Bronchial epithelial cell (primary cell): ENCODE measurements around the gene IQGAP3. TPM values are rescaled to one million over a fixed set of nuclear protein-coding genes. Genes with fewer than 3 reads are reported as not detected.

Experiments used
- DNase-seq: peaks from one replicate; pipeline ENCODE4 v3.0.0-alpha.2; 2010; ENCODE audit warnings: low read depth
- FAIRE-seq: peaks from 2 replicates; lab custom pipeline; 2011; peaks lifted over from hg19 to GRCh38; lab: Jason Lieb, UNC
- H3K27me3 ChIP-seq: 2 replicates; pipeline ENCODE4 v1.5.1; 2011; ENCODE audit warnings: low read length; ENCODE audit not compliant: control insufficient read depth, insufficient read depth
- H3K36me3 ChIP-seq: 2 replicates; pipeline ENCODE4 v1.5.1; 2011; ENCODE audit warnings: low read length; ENCODE audit not compliant: control insufficient read depth, insufficient read depth
- H3K4me3 ChIP-seq: 2 replicates; pipeline ENCODE4 v1.5.1; 2011; ENCODE audit warnings: mild to moderate bottlenecking, low read depth, low read length, control low read depth
- CTCF ChIP-seq: IDR thresholded peaks from 2 replicates; pipeline ENCODE4 v1.5.1; 2011; ENCODE audit warnings: mild to moderate bottlenecking, moderate library complexity, low read length, control low read depth, inconsistent platforms; ENCODE audit not compliant: insufficient read depth, severe bottlenecking
- total RNA-seq: library from RNA; depleted of rRNA; stranded (reverse); fragments of >200 nt; gene quantifications from 2 replicates; pipeline ENCODE4 v1.2.1, GENCODE V29; 2014

Gene IQGAP3
- total RNA-seq, 1 donor from 2014 or later = 0.53 TPM

GRCh38 chr1:156552518-156552917 lies 19.8 kb downstream of the IQGAP3 start:
- FAIRE-seq (no peak), DNase-seq (no peak)
- H3K36me3 ChIP-seq = peaks cover 6% of the 10 kb centered on the region
- no peaks in the 10 kb centered on the region for H3K27me3 ChIP-seq
- no peak overlapping the region for H3K4me3 ChIP-seq
- no peak for TF ChIP-seq CTCF

GRCh38 chr1:156551869-156552268 lies 20.5 kb downstream of the IQGAP3 start:
- Histone ChIP-seq H3K36me3 (peaks cover 6% of the 10 kb centered on the region), H3K27me3 (no peaks in the 10 kb centered on the region), H3K4me3 (no peak overlapping the region)
- DNase-seq (peak; percentile 72), FAIRE-seq (no peak)
- TF ChIP-seq CTCF = no peak

GRCh38 chr1:156551066-156551643 lies 21.2 kb downstream of the IQGAP3 start:
- Histone ChIP-seq H3K36me3 (peaks cover 4% of the 10 kb centered on the region), H3K27me3 (no peaks in the 10 kb centered on the region), H3K4me3 (no peak overlapping the region)
- no peak for FAIRE-seq
- TF ChIP-seq CTCF = no peak
- DNase-seq = no peak

- FAIRE-seq (peak; percentile 73), DNase-seq (no peak)
- TF ChIP-seq CTCF = no peak
- H3K4me3 ChIP-seq = no peak overlapping the region
- H3K27me3 ChIP-seq = no peaks in the 10 kb centered on the region
- peaks cover 4% of the 10 kb centered on the region for H3K36me3 ChIP-seq
These were observed 22.0 kb downstream of the IQGAP3 start for GRCh38 chr1:156550346-156550745.

GRCh38 chr1:156549831-156550230 lies 22.5 kb downstream of the IQGAP3 start:
- Histone ChIP-seq H3K36me3 (peaks cover 4% of the 10 kb centered on the region), H3K4me3 (no peak overlapping the region), H3K27me3 (no peaks in the 10 kb centered on the region)
- TF ChIP-seq CTCF = no peak
- DNase-seq (peak; percentile 59), FAIRE-seq (no peak)

DNA sequence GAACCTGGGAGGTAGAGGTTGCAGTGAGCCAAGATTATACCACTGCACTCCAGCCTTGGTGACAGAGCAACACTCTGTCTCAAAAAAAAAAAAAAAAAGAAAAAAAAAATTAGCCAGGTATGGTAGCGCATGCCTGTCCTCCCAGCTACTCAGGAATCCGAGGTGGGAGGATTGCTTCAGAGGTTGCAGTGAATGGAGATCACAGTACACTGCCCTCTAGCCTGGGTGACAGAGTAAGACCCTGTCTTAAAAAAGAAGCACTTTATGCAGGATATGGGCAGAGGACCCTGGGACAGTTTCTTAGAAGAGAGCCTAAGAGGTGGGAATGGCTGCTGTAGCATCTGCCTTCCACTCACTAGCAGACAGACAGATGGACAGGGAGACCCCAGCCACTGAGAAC lies 23.0 kb downstream of the IQGAP3 start:
- peaks cover 4% of the 10 kb centered on the region for H3K36me3 ChIP-seq
- no peak for FAIRE-seq
- peak; percentile 14 for DNase-seq
- H3K27me3 ChIP-seq = no peaks in the 10 kb centered on the region
- no peak for TF ChIP-seq CTCF
- H3K4me3 ChIP-seq = no peak overlapping the region
